ENCODE results near the gene PLIN3.
"Not testable (repeated sequence)": the region's sequence is repeated elsewhere in the genome, so short reads cannot be mapped to it uniquely, and the experiment has no call there.

Gene PLIN3

GRCh38 chr19:4816202-4816949 lies 51.1 kb downstream of the PLIN3 start:
- no peak for DNase-seq (ENCODE audit: low read depth, low spot score)
- H3K27ac ChIP-seq = peak overlapping the region; percentile 21

- peak overlapping the region; percentile 21 for H3K27ac ChIP-seq
Observed at GRCh38 chr19:4815426-4816201, 51.9 kb downstream of the PLIN3 start.

GRCh38 chr19:4814625-4815425 lies 52.6 kb downstream of the PLIN3 start:
- DNase-seq (ENCODE audit: low read depth, low spot score) = no peak
- peak overlapping the region; percentile 99 for H3K27ac ChIP-seq

More at GRCh38 chr19:4815426-4816201, 51.9 kb downstream of the PLIN3 start:
- no peak for DNase-seq (ENCODE audit: low read depth, low spot score)

- H3K27ac ChIP-seq = peak overlapping the region; percentile 99
- DNase-seq (ENCODE audit: low read depth, low spot score) = no peak
Observed at GRCh38 chr19:4811328-4812131, 55.9 kb downstream of the PLIN3 start.

GRCh38 chr19:4807188-4807587 lies 60.3 kb downstream of the PLIN3 start:
- no peak overlapping the region for H3K27ac ChIP-seq
- DNase-seq (ENCODE audit: low read depth, low spot score) = no peak

- H3K27ac ChIP-seq = no peak overlapping the region
Observed at GRCh38 chr19:4806384-4806783, 61.1 kb downstream of the PLIN3 start.

GRCh38 chr19:4805140-4805539 lies 62.3 kb downstream of the PLIN3 start:
- H3K27ac ChIP-seq; DNase-seq (ENCODE audit: low read depth, low spot score): not testable (repeated sequence)

More at GRCh38 chr19:4806384-4806783, 61.1 kb downstream of the PLIN3 start:
- DNase-seq (ENCODE audit: low read depth, low spot score) = no peak

- no peak overlapping the region for H3K27ac ChIP-seq
- DNase-seq (ENCODE audit: low read depth, low spot score) = no peak
Observed at GRCh38 chr19:4803736-4804695, 63.5 kb downstream of the PLIN3 start.

- no peak for DNase-seq (ENCODE audit: low read depth, low spot score)
- no peak overlapping the region for H3K27ac ChIP-seq
Observed at GRCh38 chr19:4802711-4803110, 64.8 kb downstream of the PLIN3 start.

GRCh38 chr19:4801085-4801619 lies 66.3 kb downstream of the PLIN3 start:
- no peak for DNase-seq (ENCODE audit: low read depth, low spot score)
- H3K27ac ChIP-seq = peak overlapping the region; percentile 65

- peak overlapping the region; percentile 65 for H3K27ac ChIP-seq
- peak; percentile 78 for DNase-seq (ENCODE audit: low read depth, low spot score)
Observed at GRCh38 chr19:4800591-4801081, 66.8 kb downstream of the PLIN3 start.

- DNase-seq (ENCODE audit: low read depth, low spot score) = no peak
- H3K27ac ChIP-seq = peak overlapping the region; percentile 66
Observed at GRCh38 chr19:4795400-4795799, 72.1 kb downstream of the PLIN3 start.

GRCh38 chr19:4794971-4795370 lies 72.5 kb downstream of the PLIN3 start:
- peak overlapping the region; percentile 66 for H3K27ac ChIP-seq
- DNase-seq (ENCODE audit: low read depth, low spot score) = peak; percentile 45

- H3K27ac ChIP-seq; DNase-seq (ENCODE audit: low read depth, low spot score): not testable (repeated sequence)
Observed at GRCh38 chr19:4793278-4793677, 74.2 kb downstream of the PLIN3 start.

- not testable (repeated sequence) for DNase-seq (ENCODE audit: low read depth, low spot score); H3K27ac ChIP-seq
Observed at GRCh38 chr19:4792866-4793195, 74.6 kb downstream of the PLIN3 start.

- DNase-seq (ENCODE audit: low read depth, low spot score) = not testable (repeated sequence)
- H3K27ac ChIP-seq = peak overlapping the region; percentile 81
Observed at GRCh38 chr19:4792019-4792865, 75.2 kb downstream of the PLIN3 start.
